Measurements from ENCODE around the gene C18orf63. TPM values are rescaled to one million over a fixed set of nuclear protein-coding genes. Genes with fewer than 3 reads are reported as not detected.

The C18orf63 gene
- total and polyA plus RNA-seq, 2 donors (not counting 3 experiments of a cell fraction or from before 2014, with no cell fraction given): not detected

GRCh38 chr18:74278983-74279382, 36.7 kb upstream of the C18orf63 start:
- peaks cover 8% of the 10 kb centered on the region for H3K4me1 ChIP-seq (ENCODE audit: control insufficient read depth, extremely low read depth, insufficient read depth, low read length)
- no peaks in the 10 kb centered on the region for H3K27me3 ChIP-seq (ENCODE audit: control insufficient read depth in 2 of 2, insufficient read depth in 2 of 2, low read length in 2 of 2)
- H2AFZ ChIP-seq (ENCODE audit: low read depth, low read length): no peak overlapping the region
- H3K9me3 ChIP-seq (replicated peaks; ENCODE audit: control insufficient read depth, insufficient read depth, low read length): no peaks in the 10 kb centered on the region
- H3K9ac ChIP-seq (replicated peaks; ENCODE audit: extremely low read depth, insufficient read depth, low read length): no peak overlapping the region
- ChIA-PET POLR2A (no interaction called here), CTCF (interaction anchor here (0.5 kb wide), 1 partner anchor 72 kb away, joined by 3 read pairs; no protein-coding TSS in a partner anchor)
- no peaks in the 10 kb centered on the region for H4K20me1 ChIP-seq (replicated peaks; ENCODE audit: control insufficient read depth, extremely low read depth, insufficient read depth, low read length)
- FAIRE-seq (no peak), DNase-seq (ENCODE audit: low read depth, low spot score) (no peak)
- H3K36me3 ChIP-seq (ENCODE audit: control insufficient read depth in 2 of 2, extremely low read depth in 1 of 2, insufficient read depth in 2 of 2, low read length in 2 of 2): no peaks in the 10 kb centered on the region
- TF ChIP-seq MAX (IDR thresholded peaks at IDR 0.05; ENCODE audit: insufficient read depth, insufficient read length) (no peak), POLR2AphosphoS5 (IDR thresholded peaks at IDR 0.05; ENCODE audit: insufficient read depth, low read depth, low read length) (no peak), EZH2 (IDR thresholded peaks at IDR 0.05; ENCODE audit: borderline replicate concordance, low read depth, low read length, severe bottlenecking) (no peak), CTCF (IDR thresholded peaks at IDR 0.05; ENCODE audit: extremely low read depth in 1 of 2, insufficient read depth in 1 of 2, low read depth in 1 of 2, low read length in 2 of 2) (no peak), FOS (IDR thresholded peaks at IDR 0.05; ENCODE audit: borderline replicate concordance, insufficient read depth, low read length) (no peak), JUN (IDR thresholded peaks at IDR 0.05; ENCODE audit: borderline replicate concordance, insufficient read depth, insufficient read length, low read depth) (no peak)
- dilution Hi-C loops (cut with MboI; ENCODE audit: extremely low pct_ligation_motif_present, low sequenced_read_pairs) (no loop called here), intact Hi-C loops (cut with micrococcal nuclease) (no loop called here)
- H3K79me2 ChIP-seq (ENCODE audit: control insufficient read depth, insufficient read depth, low read length): no peaks in the 10 kb centered on the region
- BruUV-seq (replicated peaks): no TSS peak
- H3K4me3 ChIP-seq (replicated peaks in 1 of 3; ENCODE audit: insufficient read depth in 1 of 3, low read depth in 1 of 3, low read length in 3 of 3): no peak overlapping the region
- H3K4me2 ChIP-seq (ENCODE audit: insufficient read depth, low read length): no peak overlapping the region
- H3K27ac ChIP-seq (ENCODE audit: insufficient read depth, low read depth, low read length): no peak overlapping the region
- H3K9me1 ChIP-seq (replicated peaks; ENCODE audit: control insufficient read depth, extremely low read depth, insufficient read depth, low read length): no peaks in the 10 kb centered on the region

Data from endothelial cell of umbilical vein (primary cell).